ENCODE measurements around the gene CALD1. TPM values are rescaled to one million over a fixed set of nuclear protein-coding genes. Genes with fewer than 3 reads are reported as not detected.

The CALD1 gene
- total RNA-seq, 1 donor, result 3,507 TPM

DNA sequence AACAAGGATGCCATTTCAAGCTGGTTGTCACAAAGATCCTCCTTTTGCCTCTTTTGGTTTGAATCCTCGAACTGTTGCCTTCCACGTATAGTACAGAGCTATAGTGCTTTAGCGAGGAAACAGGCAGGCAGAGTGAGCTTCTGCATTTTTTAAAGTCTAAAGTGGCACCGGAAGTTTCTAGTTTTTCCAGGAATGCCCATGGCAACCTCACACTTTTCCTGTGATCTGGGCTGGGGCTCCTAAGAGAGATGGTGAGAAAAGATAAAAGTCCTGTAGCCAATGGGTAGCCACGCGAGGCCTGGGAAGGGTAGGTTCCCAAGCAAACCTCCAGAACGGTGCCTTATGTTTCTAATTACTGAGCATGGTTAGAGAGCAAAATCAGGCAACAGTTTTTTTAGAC, 76.7 kb downstream of the CALD1 start:
- TF ChIP-seq, protein P1, sequence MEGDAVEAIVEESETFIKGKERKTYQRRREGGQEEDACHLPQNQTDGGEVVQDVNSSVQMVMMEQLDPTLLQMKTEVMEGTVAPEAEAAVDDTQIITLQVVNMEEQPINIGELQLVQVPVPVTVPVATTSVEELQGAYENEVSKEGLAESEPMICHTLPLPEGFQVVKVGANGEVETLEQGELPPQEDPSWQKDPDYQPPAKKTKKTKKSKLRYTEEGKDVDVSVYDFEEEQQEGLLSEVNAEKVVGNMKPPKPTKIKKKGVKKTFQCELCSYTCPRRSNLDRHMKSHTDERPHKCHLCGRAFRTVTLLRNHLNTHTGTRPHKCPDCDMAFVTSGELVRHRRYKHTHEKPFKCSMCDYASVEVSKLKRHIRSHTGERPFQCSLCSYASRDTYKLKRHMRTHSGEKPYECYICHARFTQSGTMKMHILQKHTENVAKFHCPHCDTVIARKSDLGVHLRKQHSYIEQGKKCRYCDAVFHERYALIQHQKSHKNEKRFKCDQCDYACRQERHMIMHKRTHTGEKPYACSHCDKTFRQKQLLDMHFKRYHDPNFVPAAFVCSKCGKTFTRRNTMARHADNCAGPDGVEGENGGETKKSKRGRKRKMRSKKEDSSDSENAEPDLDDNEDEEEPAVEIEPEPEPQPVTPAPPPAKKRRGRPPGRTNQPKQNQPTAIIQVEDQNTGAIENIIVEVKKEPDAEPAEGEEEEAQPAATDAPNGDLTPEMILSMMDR (IDR thresholded peaks at IDR 0.05; ENCODE audit: insufficient read depth, low read depth, low read length), result no peak
- no peak overlapping the region for H3K4me3 ChIP-seq (ENCODE audit: low read depth, low read length)
- DNase-seq (ENCODE audit: low read depth), result peak; percentile 67

DNA sequence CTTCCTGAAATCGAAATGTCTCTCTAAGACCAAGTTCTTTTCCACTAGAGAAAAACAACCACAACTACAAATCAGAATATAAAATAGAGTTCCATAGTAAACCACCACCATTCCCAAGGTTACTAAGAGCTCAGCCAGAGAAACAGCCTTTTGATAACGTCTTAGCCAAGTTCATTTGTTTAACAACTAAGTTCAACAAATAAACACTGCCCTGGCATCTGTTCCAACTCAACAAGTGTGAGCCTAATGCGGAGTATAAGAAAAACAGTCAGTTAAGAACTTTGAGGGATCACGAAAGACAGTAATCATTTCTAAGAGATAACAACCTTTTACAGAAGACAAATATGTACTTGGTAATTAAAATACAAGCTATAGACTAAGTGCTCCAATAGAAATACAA, 77.3 kb downstream of the CALD1 start:
- TF ChIP-seq, protein P1 (IDR thresholded peaks at IDR 0.05; ENCODE audit: insufficient read depth, low read depth, low read length), result no peak
- peak; percentile 87 for DNase-seq (ENCODE audit: low read depth)
- no peak overlapping the region for H3K4me3 ChIP-seq (ENCODE audit: low read depth, low read length)

DNA sequence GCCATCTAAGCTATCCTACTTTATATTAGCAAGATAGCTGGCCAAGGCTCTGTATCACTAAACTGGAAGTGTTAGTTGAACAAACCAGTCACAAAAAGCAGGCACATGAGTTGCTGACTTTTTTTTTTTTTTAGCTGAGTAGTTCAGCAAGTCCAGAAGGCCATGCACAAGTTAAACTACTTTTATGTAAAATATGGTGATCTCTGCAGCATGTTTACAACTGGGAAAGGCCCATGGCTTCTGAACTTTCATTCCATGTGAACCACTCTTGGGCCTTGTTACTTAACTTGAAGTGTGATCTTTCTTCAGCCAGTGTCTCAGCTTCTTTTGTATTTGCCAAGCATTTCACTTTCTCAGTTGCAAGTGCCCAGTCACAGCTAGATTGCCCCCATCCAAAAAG, 78.5 kb downstream of the CALD1 start:
- DNase-seq (ENCODE audit: low read depth), result peak; percentile 62
- TF ChIP-seq, protein P1 (IDR thresholded peaks at IDR 0.05; ENCODE audit: insufficient read depth, low read depth, low read length), result no peak
- H3K4me3 ChIP-seq (ENCODE audit: low read depth, low read length), result no peak overlapping the region

DNA sequence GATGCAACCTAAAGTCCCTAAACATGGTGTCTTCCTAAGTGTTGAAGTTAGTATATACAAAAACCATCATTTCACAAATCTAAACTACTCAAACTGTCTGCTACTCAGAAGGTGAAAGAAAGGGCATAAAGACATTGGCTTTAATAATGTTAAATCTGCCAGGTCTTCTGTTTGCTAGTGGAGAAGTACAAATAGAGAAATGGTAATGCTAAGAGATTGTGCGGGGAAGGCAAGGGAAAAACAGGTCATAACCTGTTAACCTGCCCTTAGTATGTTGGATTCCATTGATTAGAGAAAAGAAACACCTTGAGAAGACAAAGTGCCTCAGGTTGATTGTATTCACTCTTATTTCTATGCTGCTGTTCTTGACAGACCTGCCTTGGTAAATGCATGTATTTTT, 80.3 kb downstream of the CALD1 start:
- DNase-seq (ENCODE audit: low read depth), result no peak
- TF ChIP-seq, protein P1 (IDR thresholded peaks at IDR 0.05; ENCODE audit: insufficient read depth, low read depth, low read length), result no peak
- no peak overlapping the region for H3K4me3 ChIP-seq (ENCODE audit: low read depth, low read length)

DNA sequence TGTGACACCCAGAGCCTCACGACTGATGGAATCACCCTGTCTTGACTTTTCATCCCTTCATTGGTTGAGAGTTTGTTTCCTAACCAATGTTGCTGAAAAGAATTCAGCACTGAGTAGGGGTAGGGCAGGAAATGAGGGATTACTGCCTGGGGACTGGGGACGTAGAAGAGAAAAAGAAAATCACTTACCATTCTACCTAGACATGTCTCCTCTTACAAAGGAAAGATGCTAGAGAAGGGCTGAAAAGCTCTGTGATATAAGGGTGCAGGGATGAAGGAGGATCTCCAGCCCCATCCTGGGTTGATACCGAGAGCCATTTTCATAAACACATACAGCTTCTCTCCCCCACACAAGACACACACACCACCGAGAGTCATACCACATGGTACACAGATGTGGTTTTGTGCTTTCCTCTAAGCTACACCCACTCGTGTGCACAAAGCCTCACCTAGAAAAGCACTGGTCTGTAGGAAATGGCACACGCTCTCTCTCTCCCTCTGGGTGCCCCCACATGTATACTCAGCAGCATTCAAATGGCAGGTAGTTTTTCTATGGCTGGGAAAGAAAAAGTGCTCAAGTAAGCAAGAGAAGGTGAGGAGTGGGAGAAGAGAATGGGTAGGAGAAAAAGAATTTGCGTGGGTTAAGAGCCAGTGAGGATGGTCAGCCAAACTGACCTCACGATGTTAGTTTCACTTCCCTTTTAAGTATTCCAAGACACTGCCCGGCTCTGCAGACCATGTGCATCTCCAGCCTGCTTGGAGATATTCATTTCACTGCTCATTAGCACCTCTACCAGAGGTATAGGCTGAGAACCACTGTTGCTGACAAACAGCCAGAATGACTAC, 85.8 kb downstream of the CALD1 start:
- peak overlapping the region; percentile 16 for H3K4me3 ChIP-seq (ENCODE audit: low read depth, low read length)
- TF ChIP-seq, protein P1 (IDR thresholded peaks at IDR 0.05; ENCODE audit: insufficient read depth, low read depth, low read length), result no peak
- peak; percentile 70 for DNase-seq (ENCODE audit: low read depth)

DNA sequence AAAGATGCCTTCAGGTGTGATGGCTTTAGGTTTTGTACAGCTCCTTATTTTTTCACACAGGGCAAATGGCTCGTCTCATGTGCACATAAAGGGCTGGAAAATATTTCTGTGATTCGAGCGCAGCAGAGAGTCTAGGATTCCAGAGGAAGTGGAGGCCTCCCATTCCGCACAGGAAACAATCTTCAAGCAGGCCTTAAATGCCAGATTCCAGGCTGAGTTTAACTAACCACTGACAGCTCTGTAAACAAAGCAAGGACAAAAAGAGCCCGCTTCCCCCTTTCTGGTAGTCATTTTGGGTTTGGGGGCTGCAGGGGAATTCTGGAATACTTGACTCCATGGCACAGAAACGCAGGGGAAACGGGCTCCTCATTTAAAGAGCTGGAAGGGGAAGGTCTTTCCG, 87.2 kb downstream of the CALD1 start:
- H3K4me3 ChIP-seq (ENCODE audit: low read depth, low read length), result peak overlapping the region; percentile 5
- peak; percentile 72 for DNase-seq (ENCODE audit: low read depth)
- TF ChIP-seq, protein P1 (IDR thresholded peaks at IDR 0.05; ENCODE audit: insufficient read depth, low read depth, low read length), result no peak

All from fibroblast of villous mesenchyme (primary cell).